Hypothalamus (tissue), 51 donors: ENCODE data around the gene DUOXA1.

Source experiments
- DNase-seq, 51 donors: peaks; one replicate each; lab custom pipeline; 2025; lab: John Stamatoyannopoulos, UW

The DUOXA1 gene

GRCh38 chr15:45129651-45130129 is at the start of gene DUOXA1, which contains the start of gene DUOX1:
DUOXA1 (minus strand) TSS chr15:45129879; CDS start chr15:45123014, 6,865 bp downstream.
DUOX1 (plus strand) TSS chr15:45129994; CDS start chr15:45131967, 1,973 bp downstream.
- peak in 6 of 51 donors; percentile 2 to 35 (median 15) for DNase-seq

GRCh38 chr15:45177285-45177684 is 47.6 kb upstream of the DUOXA1 start:
- DNase-seq = no peak

GRCh38 chr15:45174577-45174976 is 44.9 kb upstream of the DUOXA1 start:
- no peak for DNase-seq

- DNase-seq = no peak
Observed at GRCh38 chr15:45174069-45174468, 44.4 kb upstream of the DUOXA1 start.

- DNase-seq = no peak
Observed at GRCh38 chr15:45171912-45172311, 42.2 kb upstream of the DUOXA1 start.

GRCh38 chr15:45169608-45170480 is 40.2 kb upstream of the DUOXA1 start:
- no peak for DNase-seq

GRCh38 chr15:45168751-45169551 is 39.3 kb upstream of the DUOXA1 start:
- DNase-seq = no peak

- DNase-seq = no peak
Observed at GRCh38 chr15:45168286-45168685, 38.6 kb upstream of the DUOXA1 start.

GRCh38 chr15:45167631-45168205 is 38.0 kb upstream of the DUOXA1 start:
- DNase-seq = peak in 1 of 51 donors; percentile 39

GRCh38 chr15:45166834-45167630 is 37.4 kb upstream of the DUOXA1 start:
- DNase-seq = peak; percentile 32 to 92 (median 75)

GRCh38 chr15:45165536-45165935 is 35.9 kb upstream of the DUOXA1 start:
- DNase-seq = no peak

- no peak for DNase-seq
Observed at GRCh38 chr15:45164914-45165313, 35.2 kb upstream of the DUOXA1 start.

GRCh38 chr15:45163508-45163856 is 33.8 kb upstream of the DUOXA1 start:
- no peak for DNase-seq

GRCh38 chr15:45162771-45163507 is 33.3 kb upstream of the DUOXA1 start:
- DNase-seq = peak in 47 of 51 donors; percentile 11 to 85 (median 61)

GRCh38 chr15:45161666-45162065 is 32.0 kb upstream of the DUOXA1 start:
- no peak for DNase-seq

- peak in 32 of 51 donors; percentile 8 to 82 (median 42) for DNase-seq
Observed at GRCh38 chr15:45157974-45158373, 28.3 kb upstream of the DUOXA1 start.

- DNase-seq = peak in 1 of 51 donors; percentile 49
Observed at GRCh38 chr15:45156744-45157455, 27.2 kb upstream of the DUOXA1 start.

GRCh38 chr15:45155739-45156138 is 26.1 kb upstream of the DUOXA1 start:
- no peak for DNase-seq
